ENCODE data around the gene ZNF600. TPM values are rescaled to one million over a fixed set of nuclear protein-coding genes. Genes with fewer than 3 reads are reported as not detected.
"Not testable (repeated sequence)": the region's sequence is repeated elsewhere in the genome, so short reads cannot be mapped to it uniquely, and the experiment has no call there.

The ZNF600 gene
- polyA plus RNA-seq, 1 of the 3 experiments (the other 2 are of a cell fraction), result 9.9 TPM

DNA sequence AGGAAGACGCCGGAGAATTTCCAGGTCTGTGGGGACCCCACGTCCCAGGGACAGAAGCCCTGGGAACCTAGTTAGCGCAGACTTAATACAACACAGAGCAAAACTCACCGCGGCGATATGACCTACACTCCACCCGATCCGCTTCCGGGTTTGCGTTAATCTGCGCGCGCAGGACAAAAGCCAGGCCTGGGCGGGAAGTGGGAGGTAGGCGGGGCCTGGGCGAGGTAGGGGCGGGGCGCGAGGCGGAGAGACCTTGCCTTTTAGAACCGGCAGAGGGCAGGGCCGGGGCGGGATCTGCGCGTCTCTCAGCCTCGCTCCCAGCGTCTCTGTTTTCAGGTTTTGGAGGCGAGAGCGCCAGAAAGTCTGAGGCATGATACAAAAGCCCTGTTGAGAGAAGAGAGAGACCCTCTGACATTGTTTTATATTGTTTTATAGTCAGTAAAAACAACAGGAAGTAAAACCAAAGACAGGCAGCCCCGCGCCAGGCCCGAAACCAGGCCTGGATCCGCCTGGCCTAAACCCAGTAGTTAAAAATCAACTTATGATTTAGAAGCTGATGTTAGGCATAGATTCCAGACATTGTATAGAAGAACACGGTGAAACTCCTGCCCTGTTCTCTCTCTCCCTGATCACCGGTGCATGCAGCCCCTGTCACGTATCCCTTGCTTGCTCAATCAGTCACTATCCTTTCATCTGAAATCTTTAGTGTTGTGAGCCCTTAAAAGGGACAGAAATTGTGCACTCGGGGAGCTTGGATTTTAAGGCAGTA lies 51.5 kb downstream of the ZNF600 start, which contains the start of gene ZNF611 (continued):
- TF ChIP-seq TAF1 (IDR thresholded peaks at IDR 0.05; ENCODE audit: borderline replicate concordance, low read depth, low read length) (no peak), SMC3 (IDR thresholded peaks at IDR 0.05; ENCODE audit: low read depth, low read length) (peak; percentile 31; the same call in 1 of the 2 replicates), EP300 (IDR thresholded peaks at IDR 0.05; ENCODE audit: borderline replicate concordance in 1 of 2, low read depth in 1 of 2, low read length in 1 of 2) (no peak)
- TF ChIP-seq, protein P1, sequence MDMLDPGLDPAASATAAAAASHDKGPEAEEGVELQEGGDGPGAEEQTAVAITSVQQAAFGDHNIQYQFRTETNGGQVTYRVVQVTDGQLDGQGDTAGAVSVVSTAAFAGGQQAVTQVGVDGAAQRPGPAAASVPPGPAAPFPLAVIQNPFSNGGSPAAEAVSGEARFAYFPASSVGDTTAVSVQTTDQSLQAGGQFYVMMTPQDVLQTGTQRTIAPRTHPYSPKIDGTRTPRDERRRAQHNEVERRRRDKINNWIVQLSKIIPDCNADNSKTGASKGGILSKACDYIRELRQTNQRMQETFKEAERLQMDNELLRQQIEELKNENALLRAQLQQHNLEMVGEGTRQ (IDR thresholded peaks at IDR 0.05; ENCODE audit: borderline replicate concordance, low read depth, low read length), result no peak

DNA sequence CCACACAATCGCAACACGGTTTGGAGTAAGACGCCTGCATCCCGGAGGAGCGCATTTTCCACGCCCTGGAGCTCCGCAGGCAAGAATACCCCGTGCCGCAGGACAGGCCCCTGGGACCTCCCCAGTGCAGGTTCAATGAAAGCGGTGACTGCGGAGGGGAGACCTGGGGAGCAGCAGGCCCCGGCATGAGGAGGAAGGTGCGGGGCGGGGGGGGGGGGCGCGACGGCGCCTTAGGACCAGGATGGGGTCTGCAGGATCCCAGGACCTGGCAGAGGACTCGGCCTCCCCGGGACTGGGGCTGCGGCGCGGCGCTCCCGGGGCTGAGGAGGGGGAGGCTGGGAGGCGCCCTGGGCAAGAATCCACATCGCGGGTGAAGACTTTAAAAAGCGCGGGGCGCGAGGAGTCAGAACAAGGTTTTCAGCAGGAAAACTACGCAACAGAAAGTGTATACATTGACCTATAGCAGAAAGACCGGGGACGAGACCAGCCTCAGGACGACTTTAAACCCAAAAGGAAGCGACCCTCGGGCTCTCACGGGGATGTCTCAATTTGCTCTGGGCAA lies 52.2 kb downstream of the ZNF600 start:
- Histone ChIP-seq H4K20me1 (ENCODE audit: insufficient read depth) (no peaks in the 10 kb centered on the region), H3K9ac (peak overlapping the region; percentile 81), H3K27ac (ENCODE audit: low read depth in 2 of 2, low read length in 1 of 2) (peak overlapping the region; percentile 71 to 79), H2AFZ (ENCODE audit: low read depth) (peak overlapping the region; percentile 93), H3K79me2 (ENCODE audit: insufficient read depth) (peaks cover 18% of the 10 kb centered on the region; the same call in 1 of the 2 replicates), H3K36me3 (replicated peaks in 1 of 2; ENCODE audit: control insufficient read depth in 1 of 2, insufficient read depth in 2 of 2, low read length in 1 of 2) (peaks cover 0 to 7% of the 10 kb centered on the region in 2 experiments), H3K4me2 (peak overlapping the region; percentile 94), H3K4me3 (ENCODE audit: low read depth in 2 of 2, low read length in 1 of 2) (peak overlapping the region; percentile 74 to 75), H3K27me3 (ENCODE audit: insufficient read depth) (no peaks in the 10 kb centered on the region), H3K4me1 (ENCODE audit: control insufficient read depth in 1 of 2, insufficient read depth in 2 of 2, low read depth in 1 of 2, low read length in 1 of 2) (peaks cover 0 to 3% of the 10 kb centered on the region in 2 experiments; a peak in 1 of 4 replicates), H3K9me2 (no peaks in the 10 kb centered on the region), H3K9me3 (no peaks in the 10 kb centered on the region), H3F3A (replicated peaks; ENCODE audit: insufficient read depth) (no peaks in the 10 kb centered on the region)
- TF ChIP-seq MXI1 (IDR thresholded peaks at IDR 0.05; ENCODE audit: low read depth, low read length) (no peak), NFIC (IDR thresholded peaks at IDR 0.05; ENCODE audit: borderline replicate concordance) (no peak), RXRA (IDR thresholded peaks at IDR 0.05; ENCODE audit: borderline replicate concordance, low read depth) (no peak), FOXM1 (IDR thresholded peaks at IDR 0.05; ENCODE audit: low read depth) (no peak)
- TF ChIP-seq, protein P2, sequence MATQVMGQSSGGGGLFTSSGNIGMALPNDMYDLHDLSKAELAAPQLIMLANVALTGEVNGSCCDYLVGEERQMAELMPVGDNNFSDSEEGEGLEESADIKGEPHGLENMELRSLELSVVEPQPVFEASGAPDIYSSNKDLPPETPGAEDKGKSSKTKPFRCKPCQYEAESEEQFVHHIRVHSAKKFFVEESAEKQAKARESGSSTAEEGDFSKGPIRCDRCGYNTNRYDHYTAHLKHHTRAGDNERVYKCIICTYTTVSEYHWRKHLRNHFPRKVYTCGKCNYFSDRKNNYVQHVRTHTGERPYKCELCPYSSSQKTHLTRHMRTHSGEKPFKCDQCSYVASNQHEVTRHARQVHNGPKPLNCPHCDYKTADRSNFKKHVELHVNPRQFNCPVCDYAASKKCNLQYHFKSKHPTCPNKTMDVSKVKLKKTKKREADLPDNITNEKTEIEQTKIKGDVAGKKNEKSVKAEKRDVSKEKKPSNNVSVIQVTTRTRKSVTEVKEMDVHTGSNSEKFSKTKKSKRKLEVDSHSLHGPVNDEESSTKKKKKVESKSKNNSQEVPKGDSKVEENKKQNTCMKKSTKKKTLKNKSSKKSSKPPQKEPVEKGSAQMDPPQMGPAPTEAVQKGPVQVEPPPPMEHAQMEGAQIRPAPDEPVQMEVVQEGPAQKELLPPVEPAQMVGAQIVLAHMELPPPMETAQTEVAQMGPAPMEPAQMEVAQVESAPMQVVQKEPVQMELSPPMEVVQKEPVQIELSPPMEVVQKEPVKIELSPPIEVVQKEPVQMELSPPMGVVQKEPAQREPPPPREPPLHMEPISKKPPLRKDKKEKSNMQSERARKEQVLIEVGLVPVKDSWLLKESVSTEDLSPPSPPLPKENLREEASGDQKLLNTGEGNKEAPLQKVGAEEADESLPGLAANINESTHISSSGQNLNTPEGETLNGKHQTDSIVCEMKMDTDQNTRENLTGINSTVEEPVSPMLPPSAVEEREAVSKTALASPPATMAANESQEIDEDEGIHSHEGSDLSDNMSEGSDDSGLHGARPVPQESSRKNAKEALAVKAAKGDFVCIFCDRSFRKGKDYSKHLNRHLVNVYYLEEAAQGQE (IDR thresholded peaks at IDR 0.05; ENCODE audit: low read depth, low read length), result no peak
- TF ChIP-seq, protein P3, sequence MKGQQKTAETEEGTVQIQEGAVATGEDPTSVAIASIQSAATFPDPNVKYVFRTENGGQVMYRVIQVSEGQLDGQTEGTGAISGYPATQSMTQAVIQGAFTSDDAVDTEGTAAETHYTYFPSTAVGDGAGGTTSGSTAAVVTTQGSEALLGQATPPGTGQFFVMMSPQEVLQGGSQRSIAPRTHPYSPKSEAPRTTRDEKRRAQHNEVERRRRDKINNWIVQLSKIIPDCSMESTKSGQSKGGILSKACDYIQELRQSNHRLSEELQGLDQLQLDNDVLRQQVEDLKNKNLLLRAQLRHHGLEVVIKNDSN (IDR thresholded peaks at IDR 0.05; ENCODE audit: borderline replicate concordance, low read depth), result no peak
- peak; percentile 74 for DNase-seq
- POLR2A ChIA-PET, result no interaction called here
- 3% methylated on average over 31 of the region's 39 CpGs for WGBS (ENCODE audit: low lambda C conversion rate)
- CTCF ChIA-PET, result no interaction called here

DNA sequence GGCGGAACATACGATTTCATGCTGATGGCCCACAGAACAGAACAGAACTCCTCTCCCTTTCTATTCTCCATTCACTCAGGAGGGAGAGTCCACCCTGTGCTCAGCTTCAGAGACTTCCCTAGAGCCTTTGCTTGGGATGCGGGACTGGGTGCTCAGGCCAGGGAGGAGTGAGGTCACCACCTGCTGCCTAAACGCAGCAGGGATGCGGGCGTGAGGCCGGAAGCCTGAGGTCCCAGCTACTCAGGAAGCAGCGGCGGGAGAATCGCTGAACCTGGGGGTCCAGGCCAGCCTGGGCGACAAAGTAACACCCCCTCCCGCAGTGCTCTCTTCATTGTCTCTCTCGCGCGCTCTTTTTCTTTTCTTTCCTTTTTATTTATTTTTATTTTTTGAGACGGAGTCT lies 60.5 kb downstream of the ZNF600 start:
- CTCF ChIA-PET; H3K27ac ChIP-seq (ENCODE audit: low read depth in 2 of 2, low read length in 1 of 2); DNase-seq; H3K9ac ChIP-seq; H3K9me3 ChIP-seq; H3K4me2 ChIP-seq; H3K9me2 ChIP-seq; H2AFZ ChIP-seq (ENCODE audit: low read depth); H3K27me3 ChIP-seq (ENCODE audit: insufficient read depth); POLR2A ChIA-PET; H3K4me1 ChIP-seq (ENCODE audit: control insufficient read depth in 1 of 2, insufficient read depth in 2 of 2, low read depth in 1 of 2, low read length in 1 of 2); H3K4me3 ChIP-seq (ENCODE audit: low read depth in 2 of 2, low read length in 1 of 2); H3K79me2 ChIP-seq (ENCODE audit: insufficient read depth); H4K20me1 ChIP-seq (ENCODE audit: insufficient read depth); H3F3A ChIP-seq (replicated peaks; ENCODE audit: insufficient read depth): not testable (repeated sequence)
- 99% methylated on average over 16 of the region's 16 CpGs for WGBS (ENCODE audit: low lambda C conversion rate)
- H3K36me3 ChIP-seq (replicated peaks in 1 of 2; ENCODE audit: control insufficient read depth in 1 of 2, insufficient read depth in 2 of 2, low read length in 1 of 2), result peaks cover 0 to 21% of the 10 kb centered on the region in 2 experiments

All from SK-N-SH (cell line).